GM12878 (cell line): Measurements from ENCODE around the gene IFT172. TPM values are rescaled to one million over a fixed set of nuclear protein-coding genes. Genes with fewer than 3 reads are reported as not detected.

Experiments used
- ATAC-seq: fragments of 200-7000 bp; cut with Tn5 transposase; 3 replicates; pipeline ENCODE4 v1.9.1; 2020; ENCODE audit warnings: mild to moderate bottlenecking, moderate library complexity
- BruUV-seq: library from RNA; stranded (reverse); fragments of 400-500 nt; replicated peaks from 2 replicates; lab custom pipeline; 2021; lab: Mats Ljungman, UMichigan
- CTCF ChIA-PET: fragments of 300-600 bp; sonication (Branson Sonifier 250); formaldehyde crosslinking; extraction: SDS; loops from one replicate; lab custom pipeline; 2021; ENCODE audit warnings: inconsistent platforms; lab: Yijun Ruan, JAX
- POLR2A ChIA-PET: fragments of 350-600 bp; formaldehyde crosslinking; extraction: SDS; loops from one replicate; lab custom pipeline; 2021; ENCODE audit warnings: inconsistent platforms; lab: Charles Lee
- RAD21 ChIA-PET: fragments of 300-600 bp; sonication (Branson Sonifier 250); formaldehyde crosslinking; loops from one replicate; lab custom pipeline; 2023; ENCODE audit warnings: antibody characterized with exemption; ENCODE audit not compliant: unreplicated experiment; lab: Charles Lee
- SMC1A ChIA-PET: fragments of 300-600 bp; sonication (Branson Sonifier 250); formaldehyde crosslinking; loops from one replicate; lab custom pipeline; 2023; ENCODE audit not compliant: unreplicated experiment, uncharacterized antibody; lab: Charles Lee
- DNase-seq: peaks from one replicate; pipeline ENCODE4 v3.0.0-alpha.2; 2011; ENCODE audit warnings: low read depth, low spot score
- FAIRE-seq: peaks from 3 replicates; lab custom pipeline; 2011; peaks lifted over from hg19 to GRCh38; lab: Jason Lieb, UNC
- H2AFZ ChIP-seq: 2 replicates; pipeline ENCODE4 v1.6.0; 2011; ENCODE audit warnings: low read depth, low read length, control low read depth; ENCODE audit not compliant: control insufficient read depth
- H3K27ac ChIP-seq: 2 replicates; pipeline ENCODE4 v1.5.1; 2011; ENCODE audit warnings: control low read depth; ENCODE audit not compliant: control insufficient read depth, insufficient read depth
- H3K27me3 ChIP-seq, 2 experiments: replicated peaks in 1 of 2; 2 replicates each; pipeline versions ENCODE4 v1.6.0 to v1.6.1; 2011; ENCODE audit warnings: low read length in 1 of 2; ENCODE audit not compliant: control insufficient read depth in 2 of 2, insufficient read depth in 2 of 2
- H3K36me3 ChIP-seq, 2 experiments: 2 replicates each; pipeline ENCODE4 v1.5.1; 2011; ENCODE audit warnings: low read length in 1 of 2; ENCODE audit not compliant: control insufficient read depth in 2 of 2, insufficient read depth in 2 of 2
- H3K4me1 ChIP-seq: 2 replicates; pipeline ENCODE4 v1.6.1; 2011; ENCODE audit warnings: mild to moderate bottlenecking, low read length, moderate library complexity, mixed read lengths; ENCODE audit not compliant: control insufficient read depth, insufficient read depth
- H3K4me2 ChIP-seq: 2 replicates; pipeline ENCODE4 v1.6.0; 2011; ENCODE audit warnings: control low read depth; ENCODE audit not compliant: control insufficient read depth, insufficient read depth
- H3K4me3 ChIP-seq: fragments of 200-600 bp; sonication (generic); 2 replicates; pipeline ENCODE4 v1.5.1; 2016
- H3K79me2 ChIP-seq: 2 replicates; pipeline ENCODE4 v1.6.0; 2011; ENCODE audit warnings: low read length; ENCODE audit not compliant: control insufficient read depth, insufficient read depth
- H3K9ac ChIP-seq: 2 replicates; pipeline ENCODE4 v1.8.0; 2011; ENCODE audit warnings: low read length, control low read depth, mixed read lengths; ENCODE audit not compliant: control insufficient read depth, insufficient read depth
- H3K9me3 ChIP-seq: replicated peaks from 3 replicates; pipeline ENCODE4 v1.5.1; 2011; ENCODE audit warnings: mild to moderate bottlenecking, low read length; ENCODE audit not compliant: control insufficient read depth, insufficient read depth
- H4K20me1 ChIP-seq: 2 replicates; pipeline ENCODE4 v1.6.0; 2011; ENCODE audit not compliant: control insufficient read depth, insufficient read depth
- BCL11A ChIP-seq: IDR thresholded peaks from 2 replicates; pipeline ENCODE4 v1.6.1; 2011; ENCODE audit warnings: low read depth, low read length
- CEBPB ChIP-seq, 2 experiments: fragments of 150-350 bp in 1 of 2; IDR thresholded peaks; 2 replicates each; pipeline ENCODE4 v1.6.1; 2012 to 2014; ENCODE audit warnings: low read depth in 2 of 2, low read length in 2 of 2, borderline replicate concordance in 1 of 2, inconsistent platforms in 1 of 2
- CHD1 ChIP-seq: IDR thresholded peaks from 2 replicates; pipeline ENCODE4 v1.6.1; 2012; ENCODE audit warnings: low read depth, low read length, improper control_type of control experiment
- EP300 ChIP-seq, 2 experiments: fragments of 150-350 bp in 1 of 2; IDR thresholded peaks; 2 replicates each; pipeline ENCODE4 v1.6.1; 2011 to 2012; ENCODE audit warnings: low read depth in 2 of 2, low read length in 2 of 2, borderline replicate concordance in 1 of 2, improper control_type of control experiment in 1 of 2, inconsistent platforms in 1 of 2; ENCODE audit not compliant: control insufficient read depth in 1 of 2
- IRF4 ChIP-seq: IDR thresholded peaks from 2 replicates; pipeline ENCODE4 v1.6.1; 2011; ENCODE audit warnings: low read depth, low read length
- KDM1A ChIP-seq: fragments of 200-600 bp; sonication (generic); IDR thresholded peaks from 2 replicates; pipeline ENCODE4 v1.6.1; 2016; ENCODE audit warnings: borderline replicate concordance
- MEF2A ChIP-seq: IDR thresholded peaks from 2 replicates; pipeline ENCODE4 v1.6.1; 2011; ENCODE audit warnings: low read depth, mild to moderate bottlenecking, low read length, moderate library complexity; ENCODE audit not compliant: insufficient read depth
- MYB ChIP-seq: fragments of 150-350 bp; IDR thresholded peaks from 2 replicates; pipeline ENCODE4 v1.6.1; 2014; ENCODE audit warnings: mild to moderate bottlenecking, low read depth, low read length, borderline replicate concordance
- NFXL1 ChIP-seq: fragments of 450-650 bp; IDR thresholded peaks from 2 replicates; pipeline ENCODE4 v1.6.1; 2017; ENCODE audit warnings: antibody characterized with exemption, mild to moderate bottlenecking, borderline replicate concordance
- SIN3A ChIP-seq: IDR thresholded peaks from 2 replicates; pipeline ENCODE4 v1.6.1; 2012; ENCODE audit warnings: low read depth, low read length, improper control_type of control experiment
- WRNIP1 ChIP-seq: IDR thresholded peaks from 2 replicates; pipeline ENCODE4 v1.6.1; 2011; ENCODE audit warnings: low read depth, low read length, improper control_type of control experiment, borderline replicate concordance
- ZZZ3 ChIP-seq: IDR thresholded peaks from 2 replicates; pipeline ENCODE4 v1.6.1; 2011; ENCODE audit warnings: low read depth; ENCODE audit not compliant: control insufficient read depth, insufficient read length
- WGBS: methylation state at CpG from one replicate; pipeline ENCODE4 v1.1.6; 2016; ENCODE audit warnings: low lambda C conversion rate; ENCODE audit not compliant: insufficient replicate concordance, insufficient coverage; ENCODE audit errors: missing lambda C conversion rate; 5-methylcytosine and 5-hydroxymethylcytosine counted together
- in situ Hi-C: fragments of 300-500 bp; cut with MboI; formaldehyde crosslinking; loops from 9 replicates; pipeline ENCODE4 v1.14.3; 2018; ENCODE audit warnings: mixed read lengths
- intact Hi-C: fragments of 100-400 bp; cut with micrococcal nuclease; formaldehyde crosslinking; loops from one replicate; pipeline ENCODE4 v1.14.2; 2022; ENCODE audit not compliant: unreplicated experiment
- polyA plus RNA-seq, 11 experiments: library from polyadenylated mRNA; depleted of rRNA in 4 of 11; unstranded in 6 of 11; stranded (reverse) in 5 of 11; fragments of >200 nt; fragmentation: Nextera tagmentation in 4 of 11; fragmentation: Illumina TruSeq in 1 of 11; extraction: Ambion mirVana in 4 of 11; extraction: Trizol in 1 of 11; gene quantifications; 1 replicate in 1 of 11; 2 replicates in 10 of 11; pipeline versions ENCODE4 v1.2.1 to v1.2.3, GENCODE V29; 2011 to 2016; ENCODE audit warnings: inconsistent platforms in 2 of 11, missing spikeins in 2 of 11, low read depth in 1 of 11
- total RNA-seq, 4 experiments: library from RNA; depleted of rRNA in 3 of 4; stranded (reverse); fragments of >200 nt in 3 of 4; fragmentation: Illumina TruSeq in 1 of 4; extraction: Trizol in 1 of 4; gene quantifications; 2 replicates each; pipeline versions ENCODE4 v1.2.1 to v1.2.3, GENCODE V29; 2013 to 2021

Gene IFT172
- total and polyA plus RNA-seq, 10 of the 15 experiments (the other 5 are each of a cell fraction or from before 2014, with no cell fraction given): 2.4 to 8.6 (median 6.2) TPM

GRCh38 chr2:27498975-27499374 is 9.4 kb upstream of the IFT172 start:
- intact Hi-C loops (no loop called here), in situ Hi-C loops (no loop called here)
- no TSS peak for BruUV-seq
- no peak for ATAC-seq
- H3K4me1 ChIP-seq: no peaks in the 10 kb centered on the region
- no peak overlapping the region for H3K9ac ChIP-seq
- TF ChIP-seq BCL11A: no peak
- TF ChIP-seq EP300 (IDR thresholded peaks at IDR 0.05; ENCODE audit: borderline replicate concordance in 1 of 2, control insufficient read depth in 1 of 2, low read depth in 2 of 2, low read length in 2 of 2): no peak
- TF ChIP-seq MYB: no peak
- TF ChIP-seq CHD1: no peak
- TF ChIP-seq MEF2A: no peak
- no peak for TF ChIP-seq IRF4
- no peak for TF ChIP-seq ZZZ3
- TF ChIP-seq KDM1A: no peak
- TF ChIP-seq WRNIP1: no peak
- TF ChIP-seq CEBPB (IDR thresholded peaks at IDR 0.05; ENCODE audit: borderline replicate concordance in 1 of 2, low read depth in 2 of 2, low read length in 2 of 2): no peak
- no peak for TF ChIP-seq SIN3A
- TF ChIP-seq NFXL1: no peak
- TF ChIP-seq, all 136 proteins: peak for 0
- ChIA-PET CTCF (no interaction called here), SMC1A (no interaction called here), POLR2A (no interaction called here), RAD21 (no interaction called here)
- H3K9me3 ChIP-seq: no peaks in the 10 kb centered on the region
- no peak overlapping the region for H3K4me2 ChIP-seq
- no peak overlapping the region for H3K27ac ChIP-seq
- FAIRE-seq (no peak), DNase-seq (no peak)
- WGBS: 67% methylated on average over 3 of the region's 3 CpGs
- H3K4me3 ChIP-seq: no peak overlapping the region
- no peaks in the 10 kb centered on the region for H4K20me1 ChIP-seq
- H3K27me3 ChIP-seq: peaks cover 6 to 13% of the 10 kb centered on the region in 2 experiments; a peak in 3 of 4 replicates
- H2AFZ ChIP-seq: no peak overlapping the region
- no peaks in the 10 kb centered on the region for H3K36me3 ChIP-seq
- no peaks in the 10 kb centered on the region for H3K79me2 ChIP-seq
